GM19193 (cell line): Measurements from ENCODE around the gene CAVIN3.

Experiments
- POLR2A ChIP-seq: IDR thresholded peaks from 4 replicates; pipeline ENCODE4 v1.6.1; 2011; ENCODE audit not compliant: insufficient read depth, insufficient read length; ENCODE audit errors: extremely low read depth

The CAVIN3 gene

GRCh38 chr11:6336293-6336692, 16.0 kb upstream of the CAVIN3 start:
- TF ChIP-seq POLR2A: no peak

- no peak for TF ChIP-seq POLR2A
Observed at GRCh38 chr11:6334806-6335205, 14.5 kb upstream of the CAVIN3 start.

GRCh38 chr11:6333095-6333494, 12.8 kb upstream of the CAVIN3 start:
- TF ChIP-seq POLR2A: no peak

GRCh38 chr11:6332066-6332465, 11.8 kb upstream of the CAVIN3 start:
- TF ChIP-seq POLR2A: no peak

- TF ChIP-seq POLR2A: no peak
Observed at GRCh38 chr11:6328321-6328720, 8.0 kb upstream of the CAVIN3 start.

- no peak for TF ChIP-seq POLR2A
Observed at GRCh38 chr11:6327806-6328205, 7.5 kb upstream of the CAVIN3 start.

- TF ChIP-seq POLR2A: no peak
Observed at GRCh38 chr11:6326985-6327384, 6.7 kb upstream of the CAVIN3 start.

- no peak for TF ChIP-seq POLR2A
Observed at GRCh38 chr11:6326303-6326702, 6.0 kb upstream of the CAVIN3 start.

GRCh38 chr11:6323291-6323905, 3.1 kb upstream of the CAVIN3 start:
- TF ChIP-seq POLR2A: no peak

GRCh38 chr11:6321961-6322362, 1.7 kb upstream of the CAVIN3 start:
- TF ChIP-seq POLR2A: no peak

GRCh38 chr11:6321356-6321755, 1.1 kb upstream of the CAVIN3 start:
- TF ChIP-seq POLR2A: no peak

GRCh38 chr11:6319704-6320410, 444 bp downstream of the CAVIN3 start:
- TF ChIP-seq POLR2A: no peak

- TF ChIP-seq POLR2A: no peak
Observed at GRCh38 chr11:6319001-6319703, 1.1 kb downstream of the CAVIN3 start.

- no peak for TF ChIP-seq POLR2A
Observed at GRCh38 chr11:6318204-6318603, 2.1 kb downstream of the CAVIN3 start.

GRCh38 chr11:6315811-6316425, 4.4 kb downstream of the CAVIN3 start:
- TF ChIP-seq POLR2A: no peak

GRCh38 chr11:6312106-6312505, 8.2 kb downstream of the CAVIN3 start:
- TF ChIP-seq POLR2A: no peak

- TF ChIP-seq POLR2A: no peak
Observed at GRCh38 chr11:6307876-6308275, 12.4 kb downstream of the CAVIN3 start.

GRCh38 chr11:6305297-6305696, 15.0 kb downstream of the CAVIN3 start:
- TF ChIP-seq POLR2A: no peak
